NCI-H526 treated with DMSO at 0.1 percent for 48 hours (cell line): Measurements from ENCODE around the gene HMGN4.
"Not testable (repeated sequence)": the region's sequence is repeated elsewhere in the genome, so short reads cannot be mapped to it uniquely, and the experiment has no call there.

Experiments
- DNase-seq: peaks from one replicate; lab custom pipeline; 2025; lab: John Stamatoyannopoulos, UW

The HMGN4 gene

DNA sequence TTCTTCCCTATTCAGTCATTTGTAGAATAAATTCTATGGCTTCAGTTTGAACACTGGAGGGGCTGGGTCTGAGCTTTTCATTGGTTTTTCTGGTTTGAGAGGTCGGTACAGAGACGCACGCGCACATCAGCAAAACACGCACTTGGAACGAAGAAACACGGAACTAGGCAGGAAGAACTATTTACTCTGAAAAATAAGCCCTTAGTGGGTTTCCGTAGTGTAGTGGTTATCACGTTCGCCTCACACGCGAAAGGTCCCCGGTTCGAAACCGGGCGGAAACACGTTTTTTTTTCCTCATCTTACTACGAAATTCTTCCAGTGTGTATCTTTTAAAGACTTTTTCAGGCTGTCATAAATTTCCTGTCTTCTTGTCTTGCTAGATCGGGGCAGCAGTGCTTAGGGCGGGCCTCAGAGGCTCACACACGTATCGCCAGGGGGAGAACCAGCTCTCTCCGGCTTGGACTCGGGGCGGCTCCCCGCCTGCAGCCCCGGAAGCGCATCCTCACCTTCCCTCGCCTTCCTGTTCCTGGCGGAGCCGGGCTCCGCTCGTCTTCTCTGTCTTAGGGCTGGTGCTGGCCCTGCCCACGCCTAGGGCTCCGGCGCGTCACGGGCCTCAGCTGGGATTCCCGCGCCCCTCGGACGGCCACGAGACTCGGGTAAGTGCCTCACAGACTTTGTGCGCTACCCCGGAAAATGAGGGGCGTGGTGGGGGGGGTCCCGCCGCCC lies at the start of gene HMGN4:
Gene HMGN4 (plus strand): TSS at position 521 of the 726 bp plus-strand sequence. CDS start 6,841 bp downstream, outside the sequence.
- DNase-seq: peak; percentile 95

DNA sequence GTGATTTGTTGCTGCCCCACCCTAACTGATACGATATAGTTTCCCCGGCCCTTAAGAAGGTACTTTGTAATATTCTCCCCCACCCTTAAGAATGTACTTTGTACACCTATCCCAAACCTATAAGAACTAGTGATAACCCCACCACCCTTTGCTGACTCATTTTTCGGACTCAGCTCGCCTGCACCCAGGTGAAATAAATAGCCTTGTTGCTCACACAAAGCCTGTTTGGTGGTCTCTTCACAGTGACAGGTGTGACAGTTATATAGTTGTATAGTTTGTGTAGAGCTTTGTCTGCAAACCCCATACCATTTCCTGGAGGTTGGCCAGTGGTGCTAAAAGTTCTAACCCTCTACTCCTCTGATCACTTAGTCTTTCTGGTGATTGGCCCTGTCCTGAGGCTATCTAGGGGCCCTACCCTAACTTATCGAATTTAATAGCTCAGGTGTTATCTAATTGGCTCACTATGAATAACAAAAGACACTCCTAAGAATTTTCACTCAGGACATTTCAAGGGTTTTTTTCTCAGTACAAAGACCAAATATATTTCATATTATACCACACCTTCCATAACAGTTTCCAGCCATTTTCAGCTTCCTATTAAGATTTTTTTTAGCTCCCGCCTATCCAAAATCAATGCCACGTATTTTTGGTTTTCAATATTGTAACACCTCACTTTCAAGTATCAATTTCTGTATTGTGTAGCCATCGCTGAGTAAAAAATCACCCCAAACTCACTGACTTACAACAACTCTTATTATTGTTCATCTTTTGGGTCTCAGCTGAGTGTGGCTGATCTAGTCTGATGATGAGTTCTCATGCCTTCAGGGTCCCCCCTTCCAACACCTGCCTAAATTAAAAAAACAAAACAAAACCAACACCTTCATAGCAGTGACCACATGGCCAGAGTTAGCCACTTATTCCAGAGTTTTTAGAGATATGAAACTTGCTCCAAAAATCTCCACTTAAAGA lies 47.9 kb upstream of the HMGN4 start:
- no peak for DNase-seq

DNA sequence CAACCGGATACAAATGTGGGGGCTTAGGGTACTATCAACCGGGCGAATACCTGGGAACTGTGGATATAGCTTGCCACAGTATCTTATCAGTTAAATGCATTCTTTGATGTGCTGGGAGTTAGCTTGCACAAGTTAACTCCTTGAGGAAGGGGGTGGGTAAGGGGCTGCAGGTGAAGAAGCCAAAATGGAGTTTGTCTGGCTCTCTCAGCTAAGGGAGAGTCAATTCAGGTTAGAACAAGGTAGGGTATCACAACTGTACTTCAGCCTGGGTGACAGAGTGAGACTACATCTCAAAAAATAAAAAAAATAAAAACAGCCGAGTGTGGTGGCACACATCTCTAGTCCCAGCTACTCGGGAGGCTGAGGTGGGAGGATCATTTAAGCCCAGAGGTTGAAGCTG lies 46.6 kb upstream of the HMGN4 start:
- no peak for DNase-seq

DNA sequence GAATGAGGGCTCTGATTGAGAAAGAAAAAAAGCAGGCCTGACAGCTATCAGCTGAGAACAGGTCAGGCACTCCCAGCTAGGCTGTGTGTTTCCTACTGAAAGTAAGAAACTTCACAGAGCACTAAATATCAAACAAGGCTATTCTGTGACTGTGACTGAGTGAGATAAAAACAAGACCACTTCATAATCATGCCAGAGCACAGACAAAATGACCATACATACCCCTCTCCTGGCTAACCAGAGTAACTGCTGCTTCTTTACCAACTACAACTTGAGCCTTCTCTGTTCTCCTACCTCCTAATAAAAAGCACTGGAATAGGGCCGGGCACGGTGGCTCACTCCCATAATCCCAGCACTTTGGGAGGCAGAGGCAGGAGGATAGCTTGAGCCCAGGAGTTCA lies 44.9 kb upstream of the HMGN4 start:
- DNase-seq: no peak

DNA sequence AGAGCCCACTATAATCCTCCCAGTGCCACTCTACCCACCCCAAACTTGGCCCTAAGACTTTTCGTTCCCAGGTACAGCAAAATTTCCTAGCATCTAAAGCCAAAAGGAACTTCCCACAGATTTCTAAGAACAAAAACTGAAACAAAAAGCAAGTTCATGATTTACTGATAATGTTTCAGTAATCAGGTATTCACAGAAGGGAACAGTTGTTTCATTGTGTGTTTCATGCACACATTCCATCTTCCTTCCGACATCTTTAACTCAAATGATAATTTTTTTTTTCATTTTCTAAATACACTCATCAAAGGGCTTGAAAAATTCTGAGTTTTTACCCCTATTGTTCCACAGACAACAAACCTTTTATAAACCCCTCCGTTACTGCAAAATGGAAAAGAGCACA lies 44.0 kb upstream of the HMGN4 start:
- no peak for DNase-seq

DNA sequence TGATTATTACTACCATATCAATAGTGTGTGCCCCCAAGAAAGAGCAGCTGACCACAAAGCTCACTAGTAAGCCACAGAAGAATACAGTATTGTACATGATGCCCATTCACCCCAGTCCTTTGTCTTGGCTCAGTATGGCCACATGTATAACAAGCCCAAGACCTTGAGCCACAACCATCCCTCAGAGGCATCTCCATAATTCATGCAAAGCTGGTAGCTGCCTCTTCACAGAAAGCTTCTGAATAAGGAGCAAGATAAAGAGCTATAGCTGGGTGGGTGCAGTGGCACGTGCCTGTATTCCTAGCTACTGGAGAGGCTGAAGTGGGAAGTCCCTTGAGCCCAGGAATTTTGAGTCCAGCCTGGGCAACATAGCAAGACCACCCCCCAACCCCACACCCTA lies 42.9 kb upstream of the HMGN4 start:
- no peak for DNase-seq

DNA sequence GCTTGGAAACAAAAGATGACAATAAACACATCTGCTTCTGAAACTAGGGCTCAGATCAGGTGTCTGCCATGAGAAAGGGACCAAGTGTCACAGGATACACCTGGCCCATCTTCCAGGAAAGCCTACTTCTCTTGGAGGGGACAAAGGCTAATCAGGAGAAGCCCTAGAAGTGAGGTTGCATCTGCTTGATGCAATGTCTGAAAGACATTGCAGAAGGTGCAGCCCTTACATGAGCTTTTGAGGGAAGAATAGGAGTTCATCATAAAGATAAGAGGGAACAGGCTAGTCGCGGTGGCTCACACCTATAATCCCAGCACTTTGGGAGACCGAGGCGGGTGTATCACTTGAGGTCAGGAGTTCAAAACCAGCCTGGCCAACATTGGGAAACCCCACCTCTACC lies 40.6 kb upstream of the HMGN4 start:
- DNase-seq: no peak

DNA sequence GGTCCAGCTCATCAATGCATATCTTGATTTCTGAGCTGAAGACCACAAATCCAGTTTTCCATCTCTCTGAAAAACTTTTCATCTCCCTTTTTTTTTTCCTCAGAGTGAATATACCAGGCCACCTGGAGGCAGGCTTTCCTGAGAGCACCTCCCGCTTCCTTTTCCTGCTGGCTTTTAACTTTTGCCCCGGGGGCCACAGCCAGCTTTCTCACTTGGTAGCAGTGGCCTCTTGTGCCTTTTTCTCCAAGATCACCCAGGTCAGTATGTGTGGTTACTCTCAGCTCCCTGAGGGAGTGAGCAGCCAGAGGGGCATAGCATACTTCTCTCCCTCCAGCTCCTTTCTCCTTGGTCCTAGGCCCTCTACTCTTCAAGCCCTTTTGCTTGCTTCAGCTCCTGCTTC lies 38.1 kb upstream of the HMGN4 start, which contains the start of gene BTN1A1:
Gene BTN1A1 (plus strand): TSS at position 202 of the 400 bp plus-strand sequence. CDS start 984 bp downstream, outside the sequence.
- DNase-seq: no peak

DNA sequence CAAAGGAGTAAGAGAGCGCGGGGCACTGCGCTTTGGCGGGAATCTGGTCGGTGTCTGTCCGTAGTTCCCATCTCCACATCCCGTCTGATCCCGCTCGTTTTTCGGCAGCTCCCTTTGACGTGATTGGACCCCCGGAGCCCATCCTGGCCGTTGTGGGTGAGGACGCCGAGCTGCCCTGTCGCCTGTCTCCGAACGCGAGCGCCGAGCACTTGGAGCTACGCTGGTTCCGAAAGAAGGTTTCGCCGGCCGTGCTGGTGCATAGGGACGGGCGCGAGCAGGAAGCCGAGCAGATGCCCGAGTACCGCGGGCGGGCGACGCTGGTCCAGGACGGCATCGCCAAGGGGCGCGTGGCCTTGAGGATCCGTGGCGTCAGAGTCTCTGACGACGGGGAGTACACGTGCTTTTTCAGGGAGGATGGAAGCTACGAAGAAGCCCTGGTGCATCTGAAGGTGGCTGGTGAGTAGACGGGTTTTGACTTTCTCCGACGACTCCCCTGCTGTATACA lies 36.6 kb upstream of the HMGN4 start:
- peak; percentile 16 for DNase-seq

DNA sequence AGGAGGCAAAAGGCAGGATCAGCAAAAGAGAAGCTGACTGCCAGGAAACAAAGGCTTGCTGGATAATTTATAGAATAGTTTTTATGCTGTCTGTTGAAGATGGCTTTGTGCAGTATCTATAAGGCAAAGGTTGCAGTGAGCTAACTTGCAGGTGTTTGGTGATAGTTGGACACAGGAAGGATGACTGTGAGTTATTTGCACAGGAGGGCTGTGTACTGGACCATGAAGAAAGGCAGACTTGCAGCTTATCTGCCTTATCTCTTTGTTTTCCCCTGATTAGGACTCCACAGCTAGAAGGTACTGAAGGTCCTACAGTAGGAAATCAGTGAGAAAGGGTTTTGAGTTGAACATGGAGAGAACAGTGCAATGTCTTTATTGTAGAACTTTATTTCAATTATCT lies 36.0 kb upstream of the HMGN4 start:
- peak; percentile 77 for DNase-seq

DNA sequence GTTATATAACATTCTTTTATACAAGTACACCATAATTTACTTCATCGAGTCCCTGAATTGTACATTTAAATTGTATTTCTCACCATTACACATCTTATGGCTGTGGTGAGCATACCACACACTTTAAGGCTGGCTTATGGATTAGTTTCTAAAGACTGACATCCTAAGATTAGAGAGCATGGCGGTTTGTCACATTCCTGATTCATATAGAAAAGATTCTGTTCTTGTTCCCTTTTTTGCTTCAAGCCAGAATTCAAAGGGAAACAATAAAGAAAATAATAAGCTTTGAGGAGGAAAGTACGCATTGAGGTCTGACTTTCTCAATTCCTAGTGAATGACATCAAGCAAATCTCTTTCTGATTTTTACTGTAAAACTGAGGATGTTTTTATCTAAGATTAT lies 35.5 kb upstream of the HMGN4 start:
- no peak for DNase-seq

DNA sequence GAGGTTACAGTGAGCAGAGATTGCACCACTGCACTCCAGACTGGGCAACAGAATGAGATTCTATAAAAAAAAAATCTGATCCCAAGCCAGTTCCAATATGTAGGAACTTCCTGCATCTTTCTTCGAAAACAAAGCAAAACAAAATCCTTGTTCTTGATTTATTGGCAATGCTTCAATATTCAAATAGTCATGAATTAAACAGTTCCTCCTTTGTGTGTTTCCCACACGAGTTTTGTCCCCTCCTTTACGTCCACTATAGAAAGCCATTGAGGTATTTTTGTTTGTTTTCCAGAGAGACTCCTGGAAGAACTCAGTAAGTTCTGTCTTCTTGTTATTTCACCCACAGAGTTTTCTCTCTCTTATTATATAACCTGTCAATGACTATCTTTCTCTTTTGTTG lies 30.5 kb upstream of the HMGN4 start:
- no peak for DNase-seq

DNA sequence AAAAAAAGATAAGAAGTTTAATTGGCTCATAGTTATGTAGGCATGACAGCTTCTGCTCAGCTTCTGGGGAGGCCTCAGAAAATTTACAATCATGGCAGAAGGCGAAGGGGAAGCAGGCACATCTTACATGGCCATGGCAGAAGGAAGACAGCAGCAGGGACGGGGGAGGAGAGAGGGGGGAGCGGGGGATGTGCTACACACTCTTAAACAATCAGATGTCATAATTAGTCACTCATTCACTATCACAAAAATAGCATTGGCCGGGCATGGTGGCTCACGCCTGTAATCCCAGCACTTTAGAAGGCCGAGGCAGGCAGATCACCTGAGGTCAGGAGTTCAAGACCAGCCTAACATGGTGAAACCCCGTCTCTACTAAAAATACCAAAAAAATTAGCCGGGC lies 27.1 kb upstream of the HMGN4 start:
- DNase-seq: not testable (repeated sequence)

DNA sequence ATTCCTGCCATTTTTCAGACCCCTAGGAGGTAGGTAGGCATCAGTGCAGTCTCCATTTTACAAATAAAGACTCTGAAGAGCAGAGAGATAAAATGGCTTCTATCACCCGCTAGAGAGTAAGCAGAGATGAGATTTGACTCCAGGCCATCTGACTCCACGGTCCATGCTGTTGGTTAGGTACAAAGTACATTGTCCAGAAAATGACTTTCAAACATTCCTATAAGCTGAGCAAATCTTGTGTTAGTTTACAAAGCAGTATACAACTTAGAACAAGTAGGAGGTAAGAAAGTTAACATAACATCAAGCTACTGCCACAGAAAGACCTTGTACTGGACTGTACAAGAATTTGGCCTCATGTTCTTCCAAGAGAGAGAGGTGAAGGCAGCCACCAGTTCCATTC lies 23.2 kb upstream of the HMGN4 start:
- no peak for DNase-seq

DNA sequence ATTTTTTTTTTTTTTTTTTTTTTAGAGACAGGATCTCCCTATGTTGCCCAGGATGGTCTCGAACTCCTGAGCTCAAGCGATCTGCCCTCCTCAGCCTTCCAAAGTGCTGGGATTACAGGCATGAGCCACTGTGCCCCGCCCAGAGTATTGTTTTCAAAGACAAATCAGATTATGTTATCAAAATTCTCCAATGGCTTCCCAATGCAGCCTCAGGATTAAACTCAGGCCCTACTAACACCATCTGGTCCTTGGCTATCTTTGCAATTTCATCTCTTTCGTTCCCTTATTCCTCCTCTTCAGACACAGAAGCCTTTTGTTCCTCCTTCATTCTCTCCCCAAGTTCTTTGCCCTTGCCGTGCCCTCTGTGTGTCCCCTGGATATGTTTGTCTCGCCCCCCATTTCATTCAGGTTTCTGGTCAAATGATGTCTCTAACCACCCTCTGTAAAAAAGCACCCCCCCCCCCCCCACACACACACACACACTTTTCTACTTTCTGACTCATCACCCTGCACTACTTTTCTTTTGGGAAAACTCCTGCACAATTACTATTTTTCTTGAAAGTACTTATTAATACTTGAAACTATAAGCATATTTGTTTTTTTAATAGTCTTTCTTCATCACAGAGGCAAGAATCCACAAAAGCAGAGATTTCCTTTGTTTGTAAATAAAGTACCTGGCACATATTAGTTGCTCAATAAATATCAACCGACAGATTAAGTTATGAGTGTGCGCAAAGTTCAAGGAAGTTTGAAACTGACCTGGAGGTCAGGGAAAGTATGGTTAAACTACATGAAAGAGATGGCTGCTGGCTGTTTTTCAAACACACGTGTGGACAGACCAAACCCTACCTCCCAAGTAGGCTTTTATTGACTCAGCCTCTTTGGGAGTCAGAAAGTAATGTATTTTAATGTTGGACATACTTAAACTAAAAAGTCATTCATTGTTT lies 21.4 kb upstream of the HMGN4 start:
- DNase-seq: no peak

DNA sequence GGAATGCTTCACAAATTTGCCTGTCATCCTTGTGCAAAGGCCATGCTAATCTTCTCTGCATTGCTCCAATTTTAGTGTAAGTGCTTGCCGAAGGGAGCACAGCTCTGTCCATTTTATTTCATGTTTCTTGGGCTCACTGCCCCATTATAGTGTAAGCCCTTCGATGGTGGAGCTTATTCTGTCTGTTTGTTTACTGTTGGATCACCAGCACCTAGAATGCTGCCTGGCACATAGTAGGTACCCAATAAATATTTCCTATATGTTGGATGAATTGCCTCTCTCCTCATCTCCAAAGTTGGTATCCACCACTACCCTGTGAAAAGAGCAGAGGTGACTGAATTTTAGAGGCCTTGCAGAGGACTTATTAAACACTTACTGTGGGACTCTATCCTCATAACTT lies 18.8 kb upstream of the HMGN4 start:
- DNase-seq: no peak

DNA sequence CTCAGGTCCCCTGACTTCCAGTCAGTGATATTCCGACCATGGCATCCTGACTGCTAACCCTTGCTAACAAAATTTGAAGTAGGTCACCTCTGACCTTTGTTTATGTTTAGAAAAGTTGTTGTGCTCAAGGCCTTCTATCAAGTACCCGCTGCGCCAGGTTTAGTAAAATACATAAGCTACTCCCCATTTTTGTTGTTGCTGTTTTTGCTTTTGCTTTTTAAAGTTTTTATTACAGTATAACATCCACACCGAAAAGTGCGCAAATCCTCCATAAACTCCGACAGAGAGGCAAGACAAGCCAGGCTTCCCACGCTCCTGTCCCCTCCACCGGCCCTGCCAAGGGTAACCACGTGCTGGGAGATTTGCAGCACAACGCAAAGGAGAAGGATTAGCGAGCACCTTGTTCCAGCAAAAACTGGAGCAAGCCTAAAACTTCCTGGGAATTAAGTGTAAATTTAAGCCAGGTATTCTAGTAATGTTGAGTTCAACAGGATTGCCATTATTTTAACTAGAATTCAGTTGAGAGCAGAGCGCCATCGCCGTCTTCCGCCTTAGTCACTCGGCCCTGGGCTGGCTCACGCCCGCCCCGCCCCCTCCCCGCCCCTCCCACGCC lies 17.8 kb upstream of the HMGN4 start:
- DNase-seq: peak; percentile 83

DNA sequence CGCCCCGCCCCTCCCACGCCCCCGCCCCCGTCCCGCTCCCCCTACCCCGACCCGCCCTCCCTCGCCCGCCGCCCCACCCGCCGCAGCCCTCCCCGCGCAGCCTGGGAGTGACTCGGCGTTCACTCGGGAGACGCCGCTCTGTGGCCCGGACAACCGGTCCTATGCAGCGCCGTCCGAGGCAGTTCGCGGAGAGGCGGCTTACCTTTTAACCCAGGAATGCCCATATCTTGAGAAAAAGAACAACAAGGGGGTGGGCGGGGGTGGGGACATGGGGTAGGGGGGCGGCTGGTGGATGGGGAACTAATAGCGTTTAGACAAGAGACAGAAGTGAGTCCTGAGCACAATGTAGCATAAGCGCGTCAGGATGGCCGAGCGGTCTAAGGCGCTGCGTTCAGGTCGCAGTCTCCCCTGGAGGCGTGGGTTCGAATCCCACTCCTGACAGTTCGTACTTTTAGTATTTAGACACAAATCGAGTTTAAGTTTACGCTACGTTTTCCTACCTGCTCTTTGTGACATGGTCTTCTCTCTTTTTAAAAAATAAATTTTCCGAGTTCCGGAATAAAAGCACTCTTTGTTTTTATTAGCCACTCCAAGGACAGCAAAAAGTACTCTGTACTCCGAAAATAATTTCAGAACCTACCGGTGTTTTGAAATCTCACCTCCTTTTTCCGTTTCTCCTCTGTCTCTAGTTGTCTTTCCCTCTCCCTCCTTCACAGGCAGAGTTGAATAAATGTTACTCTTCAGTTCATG lies 17.1 kb upstream of the HMGN4 start:
- peak; percentile 83 for DNase-seq

DNA sequence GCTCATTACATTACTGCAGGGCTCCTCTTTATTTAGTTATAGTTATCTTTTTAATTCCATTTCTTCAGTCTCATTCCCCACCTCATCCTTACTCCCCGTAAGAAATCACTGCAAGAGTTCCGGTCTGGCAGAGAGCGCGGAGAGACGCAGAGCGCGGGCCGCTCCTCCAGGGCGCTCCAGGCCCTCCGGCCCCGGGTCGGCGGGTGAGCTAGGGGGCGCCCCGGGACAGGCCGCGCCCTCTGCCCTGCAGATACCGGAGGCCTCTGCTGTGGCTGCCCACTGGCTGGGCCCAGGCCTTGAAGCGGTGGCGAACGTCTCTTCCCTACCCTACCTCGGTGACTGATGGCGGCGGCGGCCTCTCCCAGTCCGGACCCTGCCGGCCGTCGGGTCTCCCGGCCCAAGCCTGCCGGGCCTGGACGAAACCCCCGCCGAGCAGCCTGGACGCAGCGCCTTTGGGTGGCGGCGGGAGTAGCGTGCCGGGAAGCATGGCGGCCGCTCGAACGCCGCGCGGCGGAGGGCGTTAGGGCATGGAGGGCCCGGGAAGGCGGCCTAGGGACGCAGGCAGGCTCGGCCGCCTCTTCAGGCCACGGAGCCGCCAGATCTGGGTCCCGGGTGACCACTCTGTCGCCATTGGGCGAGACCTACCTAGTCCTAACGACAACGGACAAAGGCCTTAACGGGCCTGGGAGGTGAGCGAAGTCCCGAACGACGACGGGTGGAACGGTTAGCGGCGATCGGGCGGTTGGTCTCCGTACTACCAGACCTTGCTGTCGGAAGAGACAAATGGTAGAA lies 16.4 kb upstream of the HMGN4 start:
- no peak for DNase-seq
